Measurements from ENCODE around the gene SWAP70.
"Not testable (repeated sequence)": the region's sequence is repeated elsewhere in the genome, so short reads cannot be mapped to it uniquely, and the experiment has no call there.

SWAP70 gene

GRCh38 chr11:9701799-9702198 lies 37.9 kb downstream of the SWAP70 start:
- no peak for DNase-seq
- Histone ChIP-seq H3K9me3 (no peaks in the 10 kb centered on the region), H3K27me3 (no peaks in the 10 kb centered on the region), H3K36me3 (no peaks in the 10 kb centered on the region), H3K4me1 (no peaks in the 10 kb centered on the region), H3K4me3 (ENCODE audit: low read depth, low read length) (no peak overlapping the region)
- no peak for TF ChIP-seq CTCF (IDR thresholded peaks at IDR 0.05; ENCODE audit: low read depth, low read length)

- Histone ChIP-seq H3K9me3 (no peaks in the 10 kb centered on the region), H3K27me3 (no peaks in the 10 kb centered on the region), H3K4me1 (no peaks in the 10 kb centered on the region), H3K36me3 (no peaks in the 10 kb centered on the region), H3K4me3 (ENCODE audit: low read depth, low read length) (no peak overlapping the region)
- no peak for TF ChIP-seq CTCF (IDR thresholded peaks at IDR 0.05; ENCODE audit: low read depth, low read length)
- DNase-seq, result no peak
Observed at GRCh38 chr11:9703280-9703679, 39.4 kb downstream of the SWAP70 start.

GRCh38 chr11:9704037-9704436 lies 40.2 kb downstream of the SWAP70 start:
- no peak overlapping the region for H3K4me3 ChIP-seq (ENCODE audit: low read depth, low read length)
- H3K36me3 ChIP-seq, result no peaks in the 10 kb centered on the region
- H3K27me3 ChIP-seq, result no peaks in the 10 kb centered on the region
- H3K4me1 ChIP-seq, result no peaks in the 10 kb centered on the region
- TF ChIP-seq CTCF (IDR thresholded peaks at IDR 0.05; ENCODE audit: low read depth, low read length), result no peak
- no peak for DNase-seq
- H3K9me3 ChIP-seq, result no peaks in the 10 kb centered on the region

- Histone ChIP-seq H3K9me3 (no peaks in the 10 kb centered on the region), H3K4me1 (no peaks in the 10 kb centered on the region), H3K4me3 (ENCODE audit: low read depth, low read length) (no peak overlapping the region), H3K36me3 (no peaks in the 10 kb centered on the region), H3K27me3 (no peaks in the 10 kb centered on the region)
- DNase-seq, result no peak
- no peak for TF ChIP-seq CTCF (IDR thresholded peaks at IDR 0.05; ENCODE audit: low read depth, low read length)
Observed at GRCh38 chr11:9704620-9705019, 40.7 kb downstream of the SWAP70 start.

- DNase-seq; H3K27me3 ChIP-seq; H3K36me3 ChIP-seq; H3K4me3 ChIP-seq (ENCODE audit: low read depth, low read length); H3K9me3 ChIP-seq; H3K4me1 ChIP-seq: not testable (repeated sequence)
Observed at GRCh38 chr11:9705361-9705760, 41.5 kb downstream of the SWAP70 start.

DNA sequence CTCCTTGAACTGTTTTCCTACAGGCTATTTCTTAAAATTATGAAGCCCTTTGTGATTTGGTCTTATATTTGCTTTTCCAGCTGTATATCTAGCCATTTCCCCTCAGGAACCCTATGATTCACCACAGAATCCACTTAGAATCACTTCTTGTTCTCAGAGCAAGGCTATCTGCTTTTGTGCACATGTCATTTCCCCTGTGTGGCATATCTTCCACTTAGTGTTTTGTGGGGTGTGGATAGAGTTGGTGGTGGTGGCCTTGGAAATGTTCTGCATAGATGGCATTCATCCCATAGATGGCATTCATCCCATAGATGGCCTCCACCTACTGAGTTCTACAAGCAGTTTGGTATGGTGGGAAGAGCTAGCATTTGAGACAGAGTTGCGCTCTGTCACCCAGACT lies 44.7 kb downstream of the SWAP70 start:
- Histone ChIP-seq H3K4me3 (ENCODE audit: low read depth, low read length) (no peak overlapping the region), H3K36me3 (no peaks in the 10 kb centered on the region), H3K9me3 (no peaks in the 10 kb centered on the region), H3K27me3 (no peaks in the 10 kb centered on the region), H3K4me1 (no peaks in the 10 kb centered on the region)
- no peak for DNase-seq
- TF ChIP-seq CTCF (IDR thresholded peaks at IDR 0.05; ENCODE audit: low read depth, low read length), result no peak

DNA sequence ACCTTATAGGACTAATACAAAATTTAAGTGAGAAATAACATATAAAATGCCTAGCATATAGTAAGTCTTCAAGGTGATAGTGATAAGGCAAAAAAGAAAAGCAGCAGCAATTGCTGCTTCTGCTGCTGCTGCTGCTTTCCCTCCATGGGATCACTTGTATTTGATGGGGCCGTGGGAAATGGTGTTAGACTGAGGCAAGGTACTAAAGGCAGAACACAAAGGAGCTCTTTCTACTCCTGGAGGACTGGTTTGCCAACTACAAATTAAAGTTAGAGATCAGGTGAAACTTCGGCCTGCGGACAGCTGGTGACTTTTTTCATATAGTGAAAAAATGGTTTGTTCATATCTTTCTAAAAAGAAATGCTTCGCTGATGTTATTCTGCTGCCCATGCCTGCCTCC lies 46.3 kb downstream of the SWAP70 start:
- no peak for DNase-seq
- Histone ChIP-seq H3K9me3 (no peaks in the 10 kb centered on the region), H3K36me3 (no peaks in the 10 kb centered on the region)

More for the DNA sequence above, 46.3 kb downstream of the SWAP70 start:
- H3K27me3 ChIP-seq, result no peaks in the 10 kb centered on the region
- no peaks in the 10 kb centered on the region for H3K4me1 ChIP-seq
- H3K4me3 ChIP-seq (ENCODE audit: low read depth, low read length), result no peak overlapping the region
- no peak for TF ChIP-seq CTCF (IDR thresholded peaks at IDR 0.05; ENCODE audit: low read depth, low read length)

All from BE2C (cell line).